ENCODE results near the gene PLXNA4.

Gene PLXNA4

DNA sequence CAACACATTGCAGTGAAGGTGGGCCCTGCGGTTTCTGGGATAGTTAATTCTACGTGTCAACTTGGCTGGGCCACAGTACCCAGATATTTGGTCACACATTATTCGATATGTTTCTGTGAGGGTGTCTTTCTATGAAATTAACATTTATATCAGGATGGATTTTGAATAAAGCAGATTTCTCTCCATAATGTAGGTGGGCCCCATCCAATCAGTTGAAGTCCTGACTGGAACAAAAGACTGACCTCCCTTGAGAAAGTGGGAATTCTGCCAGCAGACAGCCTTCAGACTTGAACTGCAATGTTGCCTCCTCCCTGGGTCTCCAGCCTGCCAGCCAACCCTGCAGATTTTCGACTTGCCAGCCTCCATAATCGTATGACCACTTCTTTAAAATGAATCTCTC lies 420.6 kb downstream of the PLXNA4 start:
- no peak for DNase-seq

DNA sequence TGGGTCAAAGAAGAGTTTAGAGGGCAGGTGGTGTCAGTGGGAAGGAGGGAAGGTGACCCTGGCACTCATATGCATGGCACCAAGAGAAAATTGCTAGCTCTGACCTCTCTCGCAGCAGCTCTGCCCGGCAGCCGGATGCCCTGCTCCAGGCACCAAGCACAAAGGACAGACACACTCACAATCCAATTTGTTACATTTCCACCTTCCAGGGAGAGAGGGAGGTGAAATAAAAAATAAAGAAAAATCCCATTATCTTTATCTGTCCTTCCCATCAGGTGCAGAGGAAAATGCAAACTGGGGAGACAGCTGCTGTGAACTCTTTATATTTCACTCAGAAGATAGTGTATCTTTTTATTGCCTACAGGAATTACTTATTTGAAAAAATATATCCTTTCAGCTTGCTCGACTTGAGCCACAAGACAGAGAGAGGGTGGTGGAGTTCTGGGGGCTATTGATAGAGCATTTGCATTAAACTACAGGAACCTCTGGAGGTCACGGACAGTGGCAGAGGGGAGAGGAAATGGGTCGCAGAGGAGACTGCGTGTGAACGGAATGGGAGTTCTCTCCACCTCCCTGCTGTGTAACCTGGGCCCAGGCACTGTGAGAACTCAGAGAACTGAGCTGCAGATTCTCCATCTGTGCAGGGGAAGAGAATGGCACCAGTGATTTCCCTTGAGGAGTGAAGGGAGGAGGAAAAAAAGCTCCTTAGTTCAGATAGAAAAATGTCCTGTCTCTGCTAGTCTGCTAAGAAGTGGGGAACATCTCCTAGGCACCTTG lies 421.4 kb downstream of the PLXNA4 start:
- no peak for DNase-seq

DNA sequence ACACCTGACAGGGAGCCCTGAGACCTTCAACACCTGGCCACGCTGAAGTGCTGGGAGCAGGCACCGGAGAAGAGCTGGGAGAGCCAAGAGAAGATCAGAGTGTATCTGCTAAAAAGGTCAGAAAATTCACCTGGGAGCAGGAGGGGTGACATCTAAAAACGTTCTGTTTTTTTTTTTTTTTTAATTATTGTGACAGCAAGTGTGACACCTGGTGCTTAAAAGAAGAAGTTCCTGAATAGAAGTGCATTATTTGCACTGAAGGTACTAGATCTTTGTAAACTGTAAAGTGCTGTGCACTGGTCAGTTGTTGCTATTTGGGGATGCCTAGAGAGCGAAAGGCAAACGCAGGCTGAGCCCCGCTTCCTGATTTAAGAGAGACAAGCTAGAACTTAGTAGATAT lies 422.0 kb downstream of the PLXNA4 start:
- DNase-seq = no peak

DNA sequence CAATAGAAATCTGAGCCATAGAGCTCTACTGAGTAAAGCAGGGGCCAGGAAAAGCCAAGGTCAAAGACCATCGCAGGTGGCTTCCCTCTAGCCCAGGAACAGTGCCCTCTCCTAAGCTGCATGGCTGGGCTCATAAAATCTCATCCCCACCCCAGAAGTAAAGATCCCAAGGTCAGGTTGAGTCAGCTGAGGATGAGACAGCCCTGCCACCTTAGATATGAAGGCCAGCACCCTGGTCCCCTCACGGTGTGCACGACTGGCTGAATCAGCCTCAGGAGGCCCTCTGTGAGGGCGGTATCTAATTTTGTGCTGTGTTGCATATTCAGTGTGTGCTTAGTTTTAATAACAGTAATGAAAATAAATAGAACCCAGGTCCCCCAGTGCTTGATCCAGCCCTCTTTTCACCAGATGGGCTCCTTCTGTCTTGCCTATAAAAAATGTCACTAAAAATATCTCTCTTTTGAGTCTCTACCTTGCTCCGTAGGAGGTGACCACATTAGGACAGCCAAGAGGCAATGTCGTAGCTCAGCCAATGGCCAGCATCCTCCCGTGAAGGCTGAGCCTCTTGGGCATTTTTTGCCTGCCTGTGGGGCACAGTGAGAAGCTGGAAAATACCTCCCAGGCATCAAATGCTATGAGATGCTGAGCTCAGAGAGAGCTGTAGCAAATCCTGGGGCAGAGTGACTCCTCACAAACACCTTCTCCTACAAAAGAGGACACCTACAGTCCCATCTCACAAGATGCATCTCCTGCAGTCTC lies 424.0 kb downstream of the PLXNA4 start:
- DNase-seq = no peak

GRCh38 chr7:132150711-132151110 lies 425.6 kb downstream of the PLXNA4 start:
- no peak for DNase-seq

DNA sequence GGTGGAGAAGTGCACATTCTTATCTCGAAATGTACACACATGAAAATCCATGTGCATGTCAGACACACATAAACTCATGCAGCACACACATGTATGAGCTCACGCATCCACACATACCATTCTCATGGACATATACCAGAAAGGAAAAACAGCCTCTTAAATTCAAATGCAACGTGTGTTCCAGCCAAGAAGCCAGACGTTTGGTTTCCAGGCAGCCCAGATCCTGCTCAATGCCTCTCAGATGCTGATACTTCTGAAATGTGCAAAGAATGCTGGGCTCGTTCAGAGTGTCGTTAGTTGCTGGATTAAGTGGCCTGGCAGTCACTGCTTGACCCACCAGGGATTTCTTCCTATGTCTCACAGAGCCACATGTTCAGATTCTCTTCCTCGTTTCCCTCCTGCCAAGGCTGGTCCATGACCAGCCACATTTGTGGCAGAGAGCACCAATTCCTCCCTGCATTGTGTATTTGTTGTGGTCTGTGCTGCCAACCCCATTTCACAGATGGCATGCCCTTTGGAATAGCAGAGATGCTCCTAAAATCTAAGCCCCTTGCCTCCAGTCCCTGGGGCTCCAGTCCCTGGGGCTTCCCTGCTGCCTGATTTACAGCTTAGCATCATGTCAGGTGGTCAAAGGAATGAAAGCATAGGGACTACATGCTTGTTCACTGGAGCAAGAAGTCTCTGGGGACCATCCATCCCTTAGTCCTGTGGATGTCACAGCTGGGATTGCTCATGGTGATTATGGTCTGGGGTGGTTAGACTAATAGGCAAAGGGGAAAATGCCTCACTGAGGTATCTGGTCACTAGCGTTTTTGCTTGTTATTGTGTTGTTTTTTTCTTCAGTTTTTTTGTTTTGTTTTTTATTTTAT lies 426.6 kb downstream of the PLXNA4 start:
- no peak for DNase-seq

- DNase-seq = no peak
Measured at GRCh38 chr7:132148876-132149275, 427.4 kb downstream of the PLXNA4 start.

- DNase-seq = no peak
Measured at GRCh38 chr7:132145466-132145865, 430.8 kb downstream of the PLXNA4 start.

GRCh38 chr7:132145063-132145462 lies 431.2 kb downstream of the PLXNA4 start:
- DNase-seq = no peak

DNA sequence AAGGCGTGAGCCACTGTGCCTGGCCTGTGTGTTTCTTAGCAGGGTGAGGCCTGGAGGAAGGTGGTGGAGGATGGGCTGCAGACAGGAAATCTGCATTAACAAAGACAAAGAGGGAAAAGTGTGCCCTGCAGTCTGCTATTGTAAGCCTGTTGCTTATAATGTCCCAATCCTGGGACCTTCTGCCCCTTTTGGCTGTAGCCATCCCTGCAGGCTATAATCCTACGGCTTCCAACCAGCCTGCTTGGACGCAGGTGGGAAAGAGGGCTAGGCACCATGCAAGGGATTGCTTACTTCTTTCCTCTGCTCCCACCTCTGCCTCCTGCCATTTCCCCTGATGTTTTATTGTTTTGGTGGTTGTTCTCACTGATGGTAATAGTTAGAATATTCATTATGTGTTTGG lies 434.3 kb downstream of the PLXNA4 start:
- no peak for DNase-seq

DNA sequence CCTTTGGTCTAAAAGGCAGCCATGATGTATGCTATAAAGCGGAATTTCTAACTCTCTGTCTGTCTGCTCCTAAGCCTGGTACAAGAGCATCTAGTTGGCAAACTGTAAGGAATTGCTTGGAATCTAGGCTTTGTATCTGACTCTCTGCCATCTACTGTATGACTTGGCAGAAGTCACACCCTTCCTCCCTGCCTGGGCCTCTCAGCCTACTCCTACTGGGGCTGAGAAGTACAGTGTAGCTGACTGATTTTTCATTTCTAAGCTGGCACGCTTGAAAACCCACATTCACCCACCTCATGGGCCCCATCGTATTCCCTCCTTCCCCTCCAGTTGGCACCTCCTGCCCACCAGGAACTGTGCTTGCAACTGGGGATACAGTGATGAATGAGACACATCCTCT lies 435.2 kb downstream of the PLXNA4 start:
- no peak for DNase-seq

DNA sequence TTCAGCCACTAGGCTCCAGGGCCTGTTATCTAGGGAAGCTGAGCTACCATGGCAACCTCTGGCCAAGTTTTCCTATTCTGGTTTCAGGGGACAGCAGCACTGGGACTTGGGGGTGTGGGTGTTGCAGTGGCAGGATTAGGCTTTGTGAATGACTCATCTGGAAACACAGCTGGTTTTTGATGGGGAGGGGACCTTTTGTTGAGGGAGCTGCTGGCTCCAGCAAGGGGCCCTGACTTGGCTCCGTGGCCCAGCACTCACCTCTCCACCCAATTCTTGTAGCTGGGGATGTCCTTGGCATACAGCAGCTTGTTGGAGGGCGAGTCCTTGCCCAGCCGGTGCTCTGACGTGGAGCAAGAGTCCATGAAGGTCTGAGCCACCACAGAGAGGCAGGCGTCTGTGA lies 435.9 kb downstream of the PLXNA4 start:
- no peak for DNase-seq

GRCh38 chr7:132138817-132139216 lies 437.5 kb downstream of the PLXNA4 start:
- DNase-seq = no peak

- DNase-seq = no peak
Measured at GRCh38 chr7:132137681-132138080, 438.6 kb downstream of the PLXNA4 start.

GRCh38 chr7:132135746-132136385 lies 440.4 kb downstream of the PLXNA4 start:
- DNase-seq = no peak

DNA sequence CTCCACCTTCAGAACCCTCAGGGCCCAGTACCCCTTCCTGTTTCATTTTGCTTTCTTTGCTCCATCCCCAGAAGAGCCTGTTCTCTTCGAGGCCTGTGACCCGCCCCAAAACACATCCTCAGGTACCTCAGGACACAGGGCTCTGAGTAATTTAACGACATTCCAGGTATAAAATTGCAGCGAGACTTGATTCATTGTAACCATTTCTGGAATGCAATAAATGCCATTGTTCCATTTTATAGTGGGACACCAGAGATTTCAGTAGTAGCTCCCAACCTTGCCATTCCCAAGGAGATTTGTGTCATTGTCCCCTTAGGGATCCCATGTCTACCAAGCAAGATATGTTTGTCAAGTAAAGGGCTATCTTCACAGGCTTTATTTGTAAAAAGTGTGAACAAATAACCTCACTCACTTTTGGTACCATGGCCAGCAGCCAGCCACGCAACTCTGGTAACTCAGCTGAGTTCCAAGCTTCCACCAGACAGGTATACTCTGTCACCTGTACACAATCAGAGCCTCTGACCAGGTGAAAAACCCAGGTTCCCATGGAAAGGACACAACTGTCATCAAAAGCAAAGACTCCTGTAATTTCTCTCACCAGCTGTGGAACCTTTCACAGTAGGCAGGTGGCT lies 441.3 kb downstream of the PLXNA4 start:
- no peak for DNase-seq

DNA sequence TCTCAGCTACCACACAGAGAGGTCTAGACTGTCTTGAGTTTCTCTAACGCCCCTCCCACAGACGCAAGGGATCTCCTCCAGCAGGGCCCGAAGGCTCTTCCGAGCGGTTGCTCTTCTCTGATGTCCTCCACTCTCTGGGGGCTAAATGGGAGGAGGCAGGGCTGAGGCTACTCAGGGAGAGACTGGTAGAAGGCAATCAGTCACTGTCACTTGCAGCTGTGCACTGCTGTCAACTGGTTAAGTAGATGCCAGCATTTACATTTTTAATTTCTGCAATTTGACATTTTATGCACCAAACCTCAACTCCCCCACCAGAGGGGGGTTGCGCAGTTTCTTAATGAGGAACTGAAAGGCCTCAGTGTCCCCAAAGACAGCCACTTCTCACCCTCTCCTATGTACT lies 442.8 kb downstream of the PLXNA4 start:
- DNase-seq = no peak

- no peak for DNase-seq
Measured at GRCh38 chr7:132131196-132131595, 445.1 kb downstream of the PLXNA4 start.

- no peak for DNase-seq
Measured at GRCh38 chr7:132130497-132130896, 445.8 kb downstream of the PLXNA4 start.

DNA sequence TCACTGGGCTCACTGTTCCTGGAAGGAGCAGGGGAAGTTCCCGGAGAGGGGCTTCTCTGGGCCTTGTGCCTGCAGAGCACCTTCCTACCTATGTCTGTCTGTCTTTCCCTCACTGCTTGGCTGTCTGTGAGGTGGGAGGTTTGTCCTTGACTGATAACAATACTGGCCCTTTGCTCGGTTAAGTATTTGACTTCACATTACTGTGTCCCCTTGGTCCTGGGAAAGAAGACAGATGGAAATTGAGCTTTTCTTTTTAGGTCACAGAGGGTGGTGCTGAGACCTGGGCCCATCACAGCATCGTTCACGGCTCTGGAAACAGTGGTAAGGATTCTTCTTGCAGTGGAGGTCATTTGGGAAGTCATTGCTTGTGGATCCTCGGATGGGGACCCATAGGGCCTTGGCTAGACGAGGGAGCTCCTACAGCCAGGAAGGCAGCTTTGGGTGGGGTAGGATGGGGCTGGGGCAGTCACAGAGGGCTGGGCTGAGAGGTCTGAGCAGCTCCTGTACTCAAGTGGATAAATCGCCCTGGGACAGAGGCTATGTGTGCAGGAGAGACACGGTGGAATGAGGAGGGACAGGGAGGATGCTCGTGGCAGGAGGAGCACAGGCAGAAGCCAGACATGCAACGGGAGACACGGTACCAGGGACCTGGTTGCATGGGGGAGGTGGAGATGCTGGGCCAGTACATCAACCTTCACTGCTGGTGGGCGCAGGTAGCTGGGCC lies 450.2 kb downstream of the PLXNA4 start:
- no peak for DNase-seq

- no peak for DNase-seq
Measured at GRCh38 chr7:132125096-132125495, 451.2 kb downstream of the PLXNA4 start.

DNA sequence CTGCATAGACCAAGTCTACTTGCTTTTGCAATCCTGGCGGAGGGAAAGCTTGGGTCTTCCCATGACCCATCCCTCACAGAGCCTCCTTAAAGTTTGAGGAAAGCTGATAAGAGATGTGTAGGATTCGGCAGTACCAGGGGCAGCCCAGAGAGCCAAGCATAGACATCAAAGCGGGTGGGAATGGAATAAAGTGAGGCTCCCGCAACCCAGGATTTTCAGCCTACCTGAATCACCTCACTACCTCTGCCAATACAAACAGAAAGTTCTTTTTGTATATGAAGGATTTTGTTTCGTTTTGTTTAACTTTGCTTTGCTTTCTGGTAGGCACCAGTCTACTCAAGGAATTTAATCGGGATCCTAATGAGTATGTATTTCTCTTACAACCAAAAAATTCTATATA lies 451.7 kb downstream of the PLXNA4 start:
- no peak for DNase-seq
